Activated naive CD4-positive, alpha-beta T cell (primary cell): Measurements from ENCODE around the gene TOP2B.

Experiments used
- DNase-seq, 4 experiments: peaks; one replicate each; lab custom pipeline; 2025; lab: John Stamatoyannopoulos, UW

Gene TOP2B

GRCh38 chr3:25582242-25582641 is 82.5 kb downstream of the TOP2B start:
- DNase-seq = no peak

- no peak for DNase-seq
Measured at GRCh38 chr3:25581823-25582222, 82.9 kb downstream of the TOP2B start.

GRCh38 chr3:25581335-25581734 is 83.4 kb downstream of the TOP2B start:
- DNase-seq = no peak

- DNase-seq = no peak
Measured at GRCh38 chr3:25580534-25580933, 84.2 kb downstream of the TOP2B start.

GRCh38 chr3:25578059-25578458 is 86.6 kb downstream of the TOP2B start:
- DNase-seq = no peak

- DNase-seq = no peak
Measured at GRCh38 chr3:25576831-25577454, 87.8 kb downstream of the TOP2B start.

- DNase-seq = no peak
Measured at GRCh38 chr3:25576146-25576545, 88.6 kb downstream of the TOP2B start.

GRCh38 chr3:25575001-25575400 is 89.7 kb downstream of the TOP2B start:
- no peak for DNase-seq

GRCh38 chr3:25574172-25574765 is 90.4 kb downstream of the TOP2B start:
- DNase-seq = no peak

- no peak for DNase-seq
Measured at GRCh38 chr3:25573386-25574171, 91.1 kb downstream of the TOP2B start.

- DNase-seq = no peak
Measured at GRCh38 chr3:25572919-25573385, 91.8 kb downstream of the TOP2B start.

GRCh38 chr3:25572336-25572735 is 92.4 kb downstream of the TOP2B start:
- DNase-seq = no peak

- DNase-seq = no peak
Measured at GRCh38 chr3:25571285-25571684, 93.4 kb downstream of the TOP2B start.

- DNase-seq = no peak
Measured at GRCh38 chr3:25568525-25569078, 96.1 kb downstream of the TOP2B start.

- no peak for DNase-seq
Measured at GRCh38 chr3:25567806-25568524, 96.7 kb downstream of the TOP2B start.

GRCh38 chr3:25567388-25567787 is 97.3 kb downstream of the TOP2B start:
- DNase-seq = no peak

GRCh38 chr3:25566358-25566920 is 98.3 kb downstream of the TOP2B start:
- DNase-seq = no peak

GRCh38 chr3:25565807-25566206 is 98.9 kb downstream of the TOP2B start:
- no peak for DNase-seq

- DNase-seq = no peak
Measured at GRCh38 chr3:25564075-25564474, 100.6 kb downstream of the TOP2B start.

GRCh38 chr3:25563601-25564000 is 101.1 kb downstream of the TOP2B start:
- no peak for DNase-seq

- DNase-seq = no peak
Measured at GRCh38 chr3:25558796-25559195, 105.9 kb downstream of the TOP2B start.

- no peak for DNase-seq
Measured at GRCh38 chr3:25558121-25558520, 106.6 kb downstream of the TOP2B start.
